Subcutaneous abdominal adipose tissue (tissue), 5 donors: ENCODE measurements around the gene MAPK1IP1L.
A peak's percentile ranks its signal among the peaks of the same experiment; 100 is the strongest.

Source experiments
- H3K27ac ChIP-seq: one replicate; pipeline ENCODE4 v1.7.0; 2013; ENCODE audit warnings: low read depth, mild to moderate bottlenecking, inconsistent platforms, low read length, moderate library complexity
- H3K27me3 ChIP-seq, 5 donors: one replicate each; pipeline ENCODE4 v1.7.0; 2013; ENCODE audit warnings: low read length in 5 of 5, inconsistent platforms in 1 of 5; ENCODE audit not compliant: control insufficient read depth in 5 of 5, insufficient read depth in 4 of 5
- H3K36me3 ChIP-seq, 5 donors: one replicate each; pipeline ENCODE4 v1.7.0; 2013; ENCODE audit warnings: low read length in 5 of 5; ENCODE audit not compliant: control insufficient read depth in 5 of 5, insufficient read depth in 5 of 5
- H3K4me1 ChIP-seq, 5 donors: one replicate each; pipeline ENCODE4 v1.7.0; 2013; ENCODE audit warnings: low read length in 5 of 5, mild to moderate bottlenecking in 3 of 5, moderate library complexity in 1 of 5; ENCODE audit not compliant: control insufficient read depth in 5 of 5, insufficient read depth in 5 of 5
- H3K4me3 ChIP-seq, 5 donors: one replicate each; pipeline ENCODE4 v1.7.0; 2013; ENCODE audit warnings: low read length in 5 of 5, low read depth in 1 of 5
- H3K9ac ChIP-seq, 5 donors: one replicate each; pipeline ENCODE4 v1.7.0; 2013; ENCODE audit warnings: low read length in 5 of 5, mild to moderate bottlenecking in 4 of 5, moderate library complexity in 3 of 5
- H3K9me3 ChIP-seq, 5 donors: one replicate each; pipeline ENCODE4 v1.7.0; 2013; ENCODE audit warnings: low read length in 5 of 5; ENCODE audit not compliant: control insufficient read depth in 5 of 5
- donor health status: healthy.
- donor health status: healthy.
- donor health status: healthy.
- donor health status: healthy.
- donor health status: healthy.

Gene MAPK1IP1L

GRCh38 chr14:55088356-55088755 is 36.9 kb downstream of the MAPK1IP1L start:
- peaks cover 0 to 16% (median 10%) of the 10 kb centered on the region in 5 donors for H3K4me1 ChIP-seq
- no peaks in the 10 kb centered on the region for H3K9me3 ChIP-seq
- no peak overlapping the region for H3K4me3 ChIP-seq
- no peak overlapping the region for H3K27ac ChIP-seq
- no peak overlapping the region for H3K9ac ChIP-seq
- H3K36me3 ChIP-seq = no peaks in the 10 kb centered on the region
- no peaks in the 10 kb centered on the region for H3K27me3 ChIP-seq

- Histone ChIP-seq H3K9ac (no peak overlapping the region), H3K36me3 (no peaks in the 10 kb centered on the region), H3K27ac (no peak overlapping the region), H3K4me1 (peaks cover 0 to 24% (median 21%) of the 10 kb centered on the region in 5 donors), H3K27me3 (no peaks in the 10 kb centered on the region), H3K9me3 (no peaks in the 10 kb centered on the region), H3K4me3 (no peak overlapping the region)
These were observed 40.9 kb downstream of the MAPK1IP1L start for GRCh38 chr14:55092341-55092740.

- Histone ChIP-seq H3K9me3 (no peaks in the 10 kb centered on the region), H3K4me3 (no peak overlapping the region), H3K27me3 (no peaks in the 10 kb centered on the region), H3K27ac (no peak overlapping the region), H3K36me3 (no peaks in the 10 kb centered on the region), H3K4me1 (peaks cover 0 to 42% (median 27%) of the 10 kb centered on the region in 5 donors), H3K9ac (no peak overlapping the region)
These were observed 43.1 kb downstream of the MAPK1IP1L start for GRCh38 chr14:55094292-55095157.

GRCh38 chr14:55097881-55098560 is 46.6 kb downstream of the MAPK1IP1L start:
- Histone ChIP-seq H3K4me3 (no peak overlapping the region), H3K4me1 (peaks cover 6 to 55% (median 38%) of the 10 kb centered on the region in 5 donors), H3K9me3 (no peaks in the 10 kb centered on the region), H3K27ac (peak overlapping the region; percentile 71), H3K36me3 (no peaks in the 10 kb centered on the region), H3K27me3 (no peaks in the 10 kb centered on the region), H3K9ac (no peak overlapping the region)

GRCh38 chr14:55098561-55098898 is 47.1 kb downstream of the MAPK1IP1L start:
- Histone ChIP-seq H3K4me1 (peaks cover 6 to 60% (median 44%) of the 10 kb centered on the region in 5 donors), H3K27me3 (no peaks in the 10 kb centered on the region), H3K4me3 (no peak overlapping the region), H3K36me3 (no peaks in the 10 kb centered on the region), H3K9ac (no peak overlapping the region), H3K9me3 (no peaks in the 10 kb centered on the region), H3K27ac (peak overlapping the region; percentile 71)

GRCh38 chr14:55099756-55100155 is 48.3 kb downstream of the MAPK1IP1L start:
- Histone ChIP-seq H3K9ac (no peak overlapping the region), H3K27ac (peak overlapping the region; percentile 53), H3K4me1 (peaks cover 6 to 67% (median 51%) of the 10 kb centered on the region in 5 donors), H3K36me3 (no peaks in the 10 kb centered on the region), H3K9me3 (peaks cover 0 to 7% (median 0%) of the 10 kb centered on the region in 5 donors), H3K27me3 (no peaks in the 10 kb centered on the region), H3K4me3 (no peak overlapping the region)

GRCh38 chr14:55101698-55102097 is 50.3 kb downstream of the MAPK1IP1L start:
- no peaks in the 10 kb centered on the region for H3K27me3 ChIP-seq
- peak overlapping the region; percentile 90 for H3K27ac ChIP-seq
- no peaks in the 10 kb centered on the region for H3K36me3 ChIP-seq
- H3K9ac ChIP-seq = no peak overlapping the region
- peaks cover 6 to 74% (median 53%) of the 10 kb centered on the region in 5 donors for H3K4me1 ChIP-seq
- no peak overlapping the region for H3K4me3 ChIP-seq
- H3K9me3 ChIP-seq = peaks cover 0 to 7% (median 0%) of the 10 kb centered on the region in 5 donors

- Histone ChIP-seq H3K4me3 (no peak overlapping the region), H3K27ac (peak overlapping the region; percentile 90), H3K9me3 (peaks cover 0 to 7% (median 0%) of the 10 kb centered on the region in 5 donors), H3K9ac (no peak overlapping the region), H3K4me1 (peaks cover 6 to 79% (median 49%) of the 10 kb centered on the region in 5 donors), H3K27me3 (no peaks in the 10 kb centered on the region), H3K36me3 (no peaks in the 10 kb centered on the region)
These were observed 50.7 kb downstream of the MAPK1IP1L start for GRCh38 chr14:55102141-55102621.

- peaks cover 0 to 7% (median 0%) of the 10 kb centered on the region in 5 donors for H3K9me3 ChIP-seq
- no peaks in the 10 kb centered on the region for H3K27me3 ChIP-seq
- peak overlapping the region; percentile 90 for H3K27ac ChIP-seq
- H3K9ac ChIP-seq = peak overlapping the region; percentile 1 to 68 (median 43)
- H3K4me3 ChIP-seq = peak overlapping the region in 1 of 5 donors; percentile 10
- no peaks in the 10 kb centered on the region for H3K36me3 ChIP-seq
- peaks cover 16 to 79% (median 57%) of the 10 kb centered on the region in 5 donors for H3K4me1 ChIP-seq
These were observed 51.7 kb downstream of the MAPK1IP1L start for GRCh38 chr14:55103005-55103640.
